Osteoblast (primary cell): ENCODE measurements around the gene DCLK3. TPM values are rescaled to one million over a fixed set of nuclear protein-coding genes. Genes with fewer than 3 reads are reported as not detected.

Experiments used
- DNase-seq: peaks from one replicate; pipeline ENCODE4 v3.0.0; 2011; ENCODE audit warnings: low spot score, mixed read lengths; ENCODE audit not compliant: insufficient read length; ENCODE audit errors: missing footprints
- H2AFZ ChIP-seq: 2 replicates; pipeline ENCODE4 v1.6.0; 2011; ENCODE audit warnings: mild to moderate bottlenecking, low read length
- H3K27ac ChIP-seq: 2 replicates; pipeline ENCODE4 v1.5.1; 2011; ENCODE audit warnings: mild to moderate bottlenecking, low read depth, low read length, moderate library complexity
- H3K27me3 ChIP-seq: 2 replicates; pipeline ENCODE4 v1.6.0; 2012; ENCODE audit warnings: mild to moderate bottlenecking, control low read depth, inconsistent platforms, low read length, moderate library complexity; ENCODE audit not compliant: insufficient read depth
- H3K36me3 ChIP-seq: 2 replicates; pipeline ENCODE4 v1.5.1; 2011; ENCODE audit warnings: mild to moderate bottlenecking, low read length, control low read depth, moderate library complexity; ENCODE audit not compliant: insufficient read depth
- H3K4me1 ChIP-seq: 2 replicates; pipeline ENCODE4 v1.5.1; 2011; ENCODE audit warnings: mild to moderate bottlenecking, low read length, control low read depth, moderate library complexity; ENCODE audit not compliant: insufficient read depth
- H3K4me2 ChIP-seq: 2 replicates; pipeline ENCODE4 v1.6.0; 2011; ENCODE audit warnings: mild to moderate bottlenecking, low read length; ENCODE audit not compliant: insufficient read depth
- H3K4me3 ChIP-seq: fragments of 200-600 bp; sonication (generic); 3 replicates; pipeline ENCODE4 v1.5.1; 2012; ENCODE audit warnings: mild to moderate bottlenecking, low read length, inconsistent platforms; ENCODE audit not compliant: insufficient read depth
- H3K79me2 ChIP-seq: 2 replicates; pipeline ENCODE4 v1.6.0; 2012; ENCODE audit warnings: mild to moderate bottlenecking, low read length, control low read depth, inconsistent platforms; ENCODE audit not compliant: insufficient read depth
- H3K9me3 ChIP-seq: 2 replicates; pipeline ENCODE4 v1.5.1; 2011; ENCODE audit warnings: low read depth, low read length, control low read depth
- H4K20me1 ChIP-seq: 2 replicates; pipeline ENCODE4 v1.6.0; 2012; ENCODE audit warnings: mild to moderate bottlenecking, low read length, control low read depth; ENCODE audit not compliant: insufficient read depth
- CTCF ChIP-seq: IDR thresholded peaks from 2 replicates; pipeline ENCODE4 v1.5.1; 2011; ENCODE audit warnings: mild to moderate bottlenecking, low read depth, low read length, moderate library complexity; ENCODE audit errors: extremely low read depth
- total RNA-seq: library from RNA; depleted of rRNA; stranded (reverse); fragments of >200 nt; gene quantifications from 2 replicates; pipeline ENCODE4 v1.2.3, GENCODE V29; 2012

The DCLK3 gene
- total RNA-seq, 1 donor = under 0.01 TPM

- no peak overlapping the region for H3K4me3 ChIP-seq
- H3K9me3 ChIP-seq = no peaks in the 10 kb centered on the region
- TF ChIP-seq CTCF = no peak
- H3K4me1 ChIP-seq = no peaks in the 10 kb centered on the region
- no peak overlapping the region for H3K27ac ChIP-seq
- H3K4me2 ChIP-seq = no peak overlapping the region
- no peak overlapping the region for H2AFZ ChIP-seq
- no peaks in the 10 kb centered on the region for H4K20me1 ChIP-seq
- no peaks in the 10 kb centered on the region for H3K36me3 ChIP-seq
- H3K79me2 ChIP-seq = no peaks in the 10 kb centered on the region
- no peaks in the 10 kb centered on the region for H3K27me3 ChIP-seq
- no peak for DNase-seq
These were observed 98.2 kb downstream of the DCLK3 start for GRCh38 chr3:36666166-36666565.

- Histone ChIP-seq H2AFZ (no peak overlapping the region), H3K79me2 (no peaks in the 10 kb centered on the region), H4K20me1 (no peaks in the 10 kb centered on the region), H3K27me3 (no peaks in the 10 kb centered on the region), H3K9me3 (no peaks in the 10 kb centered on the region), H3K4me2 (no peak overlapping the region), H3K4me3 (no peak overlapping the region), H3K27ac (no peak overlapping the region), H3K36me3 (no peaks in the 10 kb centered on the region), H3K4me1 (no peaks in the 10 kb centered on the region)
- no peak for DNase-seq
- no peak for TF ChIP-seq CTCF
These were observed 100.6 kb downstream of the DCLK3 start for GRCh38 chr3:36663666-36664291.

GRCh38 chr3:36662626-36663025, 101.7 kb downstream of the DCLK3 start:
- Histone ChIP-seq H2AFZ (peak overlapping the region; percentile 63), H3K9me3 (no peaks in the 10 kb centered on the region), H3K79me2 (no peaks in the 10 kb centered on the region), H3K36me3 (no peaks in the 10 kb centered on the region), H4K20me1 (no peaks in the 10 kb centered on the region), H3K27me3 (no peaks in the 10 kb centered on the region), H3K4me2 (no peak overlapping the region), H3K4me3 (no peak overlapping the region), H3K27ac (no peak overlapping the region), H3K4me1 (no peaks in the 10 kb centered on the region)
- no peak for DNase-seq
- no peak for TF ChIP-seq CTCF

Other genes starting within 250 kb of the DCLK3 start
- 29.8 and 30.8 TPM in 2 replicates for gene TRANK1, start 180.5 kb upstream of the DCLK3 start, total RNA-seq
- 22.8 and 28.0 TPM in 2 replicates for gene EPM2AIP1, start 228.6 kb upstream of the DCLK3 start, total RNA-seq
- 45.4 and 53.6 TPM in 2 replicates for gene MLH1, start 229.0 kb upstream of the DCLK3 start, total RNA-seq